GM12878 (cell line): Measurements from ENCODE around the gene RAB3B. TPM values are rescaled to one million over a fixed set of nuclear protein-coding genes. Genes with fewer than 3 reads are reported as not detected.

Source experiments
- ASH2L ChIP-seq: fragments of 300-600, 200-600 bp; sonication (generic); IDR thresholded peaks from 2 replicates; pipeline ENCODE4 v1.6.1; 2017; ENCODE audit warnings: low read depth, mild to moderate bottlenecking, borderline replicate concordance
- BACH1 ChIP-seq: fragments of 450-650 bp; IDR thresholded peaks from 2 replicates; pipeline ENCODE4 v1.6.1; 2017; ENCODE audit warnings: mild to moderate bottlenecking, borderline replicate concordance
- BCLAF1 ChIP-seq: fragments of 450-650 bp; IDR thresholded peaks from 2 replicates; pipeline ENCODE4 v1.6.1; 2017; ENCODE audit warnings: antibody characterized with exemption, mild to moderate bottlenecking, moderate library complexity
- CUX1 ChIP-seq: IDR thresholded peaks from 2 replicates; pipeline ENCODE4 v1.6.1; 2012; ENCODE audit warnings: improper control_type of control experiment, low read depth, low read length; ENCODE audit not compliant: insufficient replicate concordance
- EGR1 ChIP-seq, 2 experiments: IDR thresholded peaks; 1 replicate in 1 of 2; 2 replicates in 1 of 2; pipeline ENCODE4 v1.6.1; 2011 to 2012; ENCODE audit warnings: low read depth in 2 of 2, low read length in 2 of 2, borderline replicate concordance in 1 of 2, mild to moderate bottlenecking in 1 of 2, moderate library complexity in 1 of 2
- ETV6 ChIP-seq, 2 experiments: fragments of 450-650 bp in 1 of 2; IDR thresholded peaks in 1 of 2; conservative IDR thresholded peaks in 1 of 2; 2 replicates each; pipeline ENCODE4 v1.6.1; 2014; ENCODE audit warnings: antibody characterized with exemption in 1 of 2, borderline replicate concordance in 1 of 2, low read depth in 1 of 2, mild to moderate bottlenecking in 1 of 2, moderate library complexity in 1 of 2
- JUNB ChIP-seq: IDR thresholded peaks from 2 replicates; pipeline ENCODE4 v1.6.1; 2016; ENCODE audit warnings: antibody characterized with exemption, mild to moderate bottlenecking
- MTA2 ChIP-seq: fragments of 450-650 bp; IDR thresholded peaks from 2 replicates; pipeline ENCODE4 v1.6.1; 2016; ENCODE audit warnings: low read depth, mild to moderate bottlenecking, moderate library complexity
- NFXL1 ChIP-seq: fragments of 450-650 bp; IDR thresholded peaks from 2 replicates; pipeline ENCODE4 v1.6.1; 2017; ENCODE audit warnings: antibody characterized with exemption, mild to moderate bottlenecking, borderline replicate concordance
- NR2F1 ChIP-seq: fragments of 450-650 bp; conservative IDR thresholded peaks from 2 replicates; pipeline ENCODE4 v1.6.1; 2017; ENCODE audit warnings: mild to moderate bottlenecking
- NRF1 ChIP-seq: conservative IDR thresholded peaks from 2 replicates; pipeline ENCODE4 v1.6.1; 2011; ENCODE audit warnings: mild to moderate bottlenecking, low read depth, low read length, improper control_type of control experiment
- RBBP5 ChIP-seq: fragments of 200-600 bp; sonication (generic); conservative IDR thresholded peaks from 2 replicates; pipeline ENCODE4 v1.6.1; 2016
- SMARCA5 ChIP-seq: fragments of 450-650 bp; IDR thresholded peaks from 2 replicates; pipeline ENCODE4 v1.6.1; 2017; ENCODE audit warnings: mild to moderate bottlenecking
- SRF ChIP-seq, 2 experiments: IDR thresholded peaks; 2 replicates each; pipeline ENCODE4 v1.6.1; 2011; ENCODE audit warnings: low read depth in 2 of 2, low read length in 2 of 2, mild to moderate bottlenecking in 1 of 2, moderate library complexity in 1 of 2
- STAT1 ChIP-seq: fragments of 450-650 bp; conservative IDR thresholded peaks from 2 replicates; pipeline ENCODE4 v1.6.1; 2014; ENCODE audit warnings: antibody characterized with exemption, mild to moderate bottlenecking
- TBL1XR1 ChIP-seq: IDR thresholded peaks from 2 replicates; pipeline ENCODE4 v1.6.1; 2012; ENCODE audit warnings: low read depth, low read length, improper control_type of control experiment
- YY1 ChIP-seq: IDR thresholded peaks from 2 replicates; pipeline ENCODE4 v1.6.1; 2011; ENCODE audit warnings: low read depth, mild to moderate bottlenecking, low read length
- ZNF24 ChIP-seq: fragments of 450-650 bp; IDR thresholded peaks from 2 replicates; pipeline ENCODE4 v1.6.1; 2017; ENCODE audit warnings: antibody characterized with exemption, mild to moderate bottlenecking
- ZZZ3 ChIP-seq: IDR thresholded peaks from 2 replicates; pipeline ENCODE4 v1.6.1; 2011; ENCODE audit warnings: low read depth; ENCODE audit not compliant: control insufficient read depth, insufficient read length
- polyA plus RNA-seq, 11 experiments: library from polyadenylated mRNA; depleted of rRNA in 4 of 11; unstranded in 6 of 11; stranded (reverse) in 5 of 11; fragments of >200 nt; fragmentation: Nextera tagmentation in 4 of 11; fragmentation: Illumina TruSeq in 1 of 11; extraction: Ambion mirVana in 4 of 11; extraction: Trizol in 1 of 11; gene quantifications; 1 replicate in 1 of 11; 2 replicates in 10 of 11; pipeline versions ENCODE4 v1.2.1 to v1.2.3, GENCODE V29; 2011 to 2016; ENCODE audit warnings: inconsistent platforms in 2 of 11, missing spikeins in 2 of 11, low read depth in 1 of 11
- total RNA-seq, 4 experiments: library from RNA; depleted of rRNA in 3 of 4; stranded (reverse); fragments of >200 nt in 3 of 4; fragmentation: Illumina TruSeq in 1 of 4; extraction: Trizol in 1 of 4; gene quantifications; 2 replicates each; pipeline versions ENCODE4 v1.2.1 to v1.2.3, GENCODE V29; 2013 to 2021
- TF ChIP-seq, protein P1 (sequence below): fragments of 450-650 bp; IDR thresholded peaks from 2 replicates; pipeline ENCODE4 v1.6.1; 2017; ENCODE audit warnings: mild to moderate bottlenecking, moderate library complexity

The RAB3B gene
- total and polyA plus RNA-seq, 10 of the 15 experiments (the other 5 are each of a cell fraction or from before 2014, with no cell fraction given) = 0.05 to 0.32 (median 0.24) TPM

GRCh38 chr1:51863384-51863783 is 127.1 kb downstream of the RAB3B start (continued):
- TF ChIP-seq, protein P1, sequence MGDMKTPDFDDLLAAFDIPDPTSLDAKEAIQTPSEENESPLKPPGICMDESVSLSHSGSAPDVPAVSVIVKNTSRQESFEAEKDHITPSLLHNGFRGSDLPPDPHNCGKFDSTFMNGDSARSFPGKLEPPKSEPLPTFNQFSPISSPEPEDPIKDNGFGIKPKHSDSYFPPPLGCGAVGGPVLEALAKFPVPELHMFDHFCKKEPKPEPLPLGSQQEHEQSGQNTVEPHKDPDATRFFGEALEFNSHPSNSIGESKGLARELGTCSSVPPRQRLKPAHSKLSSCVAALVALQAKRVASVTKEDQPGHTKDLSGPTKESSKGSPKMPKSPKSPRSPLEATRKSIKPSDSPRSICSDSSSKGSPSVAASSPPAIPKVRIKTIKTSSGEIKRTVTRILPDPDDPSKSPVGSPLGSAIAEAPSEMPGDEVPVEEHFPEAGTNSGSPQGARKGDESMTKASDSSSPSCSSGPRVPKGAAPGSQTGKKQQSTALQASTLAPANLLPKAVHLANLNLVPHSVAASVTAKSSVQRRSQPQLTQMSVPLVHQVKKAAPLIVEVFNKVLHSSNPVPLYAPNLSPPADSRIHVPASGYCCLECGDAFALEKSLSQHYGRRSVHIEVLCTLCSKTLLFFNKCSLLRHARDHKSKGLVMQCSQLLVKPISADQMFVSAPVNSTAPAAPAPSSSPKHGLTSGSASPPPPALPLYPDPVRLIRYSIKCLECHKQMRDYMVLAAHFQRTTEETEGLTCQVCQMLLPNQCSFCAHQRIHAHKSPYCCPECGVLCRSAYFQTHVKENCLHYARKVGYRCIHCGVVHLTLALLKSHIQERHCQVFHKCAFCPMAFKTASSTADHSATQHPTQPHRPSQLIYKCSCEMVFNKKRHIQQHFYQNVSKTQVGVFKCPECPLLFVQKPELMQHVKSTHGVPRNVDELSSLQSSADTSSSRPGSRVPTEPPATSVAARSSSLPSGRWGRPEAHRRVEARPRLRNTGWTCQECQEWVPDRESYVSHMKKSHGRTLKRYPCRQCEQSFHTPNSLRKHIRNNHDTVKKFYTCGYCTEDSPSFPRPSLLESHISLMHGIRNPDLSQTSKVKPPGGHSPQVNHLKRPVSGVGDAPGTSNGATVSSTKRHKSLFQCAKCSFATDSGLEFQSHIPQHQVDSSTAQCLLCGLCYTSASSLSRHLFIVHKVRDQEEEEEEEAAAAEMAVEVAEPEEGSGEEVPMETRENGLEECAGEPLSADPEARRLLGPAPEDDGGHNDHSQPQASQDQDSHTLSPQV = no peak
- TF ChIP-seq SRF (IDR thresholded peaks at IDR 0.05; ENCODE audit: low read depth in 2 of 2, low read length in 2 of 2) = no peak
- no peak for TF ChIP-seq BACH1
- peak in 1 of 2 experiments; percentile 51; a peak in 1 of 4 replicates for TF ChIP-seq ETV6 (conservative IDR thresholded peaks at IDR 0.05 in 1 of 2, IDR thresholded peaks at IDR 0.05 in 1 of 2; ENCODE audit: borderline replicate concordance in 1 of 2, low read depth in 1 of 2)
- TF ChIP-seq BCLAF1 = no peak
- no peak for TF ChIP-seq NR2F1
- TF ChIP-seq EGR1 (IDR thresholded peaks at IDR 0.05; ENCODE audit: borderline replicate concordance in 1 of 2, low read depth in 2 of 2, low read length in 2 of 2) = no peak
- TF ChIP-seq ZNF24 = no peak
- no peak for TF ChIP-seq JUNB
- no peak for TF ChIP-seq SMARCA5
- no peak for TF ChIP-seq CUX1
- no peak for TF ChIP-seq YY1
- no peak for TF ChIP-seq ZZZ3
- no peak for TF ChIP-seq ASH2L
- no peak for TF ChIP-seq TBL1XR1
- no peak for TF ChIP-seq STAT1
- TF ChIP-seq NFXL1 = no peak
- no peak for TF ChIP-seq RBBP5
- peak; percentile 87; the same call in 1 of the 2 replicates for TF ChIP-seq MTA2
- TF ChIP-seq NRF1 = no peak
